B cell (primary cell): ENCODE results near the gene SNAP29. TPM values are rescaled to one million over a fixed set of nuclear protein-coding genes. Genes with fewer than 3 reads are reported as not detected.
A peak's percentile ranks its signal among the peaks of the same experiment; 100 is the strongest.

Source experiments
- ATAC-seq: fragments of 200-7000 bp; cut with Tn5 transposase; one replicate; pipeline ENCODE4 v1.10.0; 2021; ENCODE audit warnings: low read depth, mild to moderate bottlenecking, moderate number of reproducible peaks, moderate library complexity
- CTCF ChIA-PET: fragments of 350-600 bp; sonication (Branson Sonifier 250); formaldehyde crosslinking; loops from one replicate; lab custom pipeline; 2021; ENCODE audit warnings: antibody characterized with exemption, inconsistent platforms; lab: Charles Lee
- POLR2A ChIA-PET: fragments of 350-600 bp; sonication (Branson Sonifier 250); formaldehyde crosslinking; loops from one replicate; lab custom pipeline; 2021; ENCODE audit warnings: antibody characterized with exemption; lab: Charles Lee
- DNase-seq: peaks from one replicate; pipeline ENCODE4 v3.0.0; 2013
- H2AFZ ChIP-seq: 2 replicates; pipeline ENCODE4 v1.6.1; 2012; ENCODE audit warnings: mild to moderate bottlenecking, low read depth, low read length; ENCODE audit not compliant: insufficient read depth, poor library complexity, severe bottlenecking
- H3K27ac ChIP-seq, 2 donors: 1 replicate in 1 of 2; 2 replicates in 1 of 2; pipeline ENCODE4 v1.5.1; 2012 to 2013; ENCODE audit warnings: low read length in 2 of 2, mild to moderate bottlenecking in 2 of 2, moderate library complexity in 1 of 2
- H3K27me3 ChIP-seq, 4 experiments: fragments of 200-600 bp in 1 of 4; sonication (generic) in 1 of 4; replicated peaks in 1 of 4; 1 replicate in 2 of 4; 2 replicates in 2 of 4; pipeline versions ENCODE4 v1.6.1 to v1.7.0; 2013 to 2016; ENCODE audit warnings: low read length in 3 of 4, mild to moderate bottlenecking in 2 of 4, mixed read lengths in 1 of 4, moderate library complexity in 1 of 4; ENCODE audit not compliant: insufficient read depth in 4 of 4, control insufficient read depth in 3 of 4; ENCODE audit errors: control extremely low read depth in 1 of 4
- H3K36me3 ChIP-seq, 2 experiments: replicated peaks in 1 of 2; 1 replicate in 1 of 2; 2 replicates in 1 of 2; pipeline versions ENCODE4 v1.6.1 to v1.7.1; 2013; ENCODE audit warnings: low read length in 1 of 2; ENCODE audit not compliant: insufficient read depth in 2 of 2, control insufficient read depth in 1 of 2; ENCODE audit errors: control extremely low read depth in 1 of 2, extremely low read depth in 1 of 2
- H3K4me1 ChIP-seq, 2 donors: fragments of 200-600 bp in 1 of 2; sonication (generic) in 1 of 2; 1 replicate in 1 of 2; 2 replicates in 1 of 2; pipeline versions ENCODE4 v1.5.1 to v1.6.1; 2013 to 2017; ENCODE audit warnings: low read length in 2 of 2; ENCODE audit not compliant: control insufficient read depth in 2 of 2, insufficient read depth in 2 of 2
- H3K4me2 ChIP-seq: replicated peaks from 2 replicates; pipeline ENCODE3; 2012; ENCODE audit warnings: mild to moderate bottlenecking, low read depth, low read length; ENCODE audit not compliant: poor library complexity, severe bottlenecking
- H3K4me3 ChIP-seq, 5 experiments: fragments of 200-600 bp in 1 of 5; sonication (generic) in 1 of 5; 1 replicate in 3 of 5; 2 replicates in 2 of 5; pipeline versions ENCODE4 v1.5.1 to v1.7.0; 2011 to 2016; ENCODE audit warnings: low read length in 4 of 5, mild to moderate bottlenecking in 4 of 5, low read depth in 2 of 5, control low read depth in 1 of 5, moderate library complexity in 1 of 5; ENCODE audit not compliant: insufficient read depth in 1 of 5; ENCODE audit errors: control extremely low read depth in 1 of 5, extremely low read depth in 1 of 5
- H3K79me2 ChIP-seq: fragments of 200-600 bp; sonication (generic); one replicate; pipeline ENCODE4 v1.6.0; 2016; ENCODE audit warnings: low read length; ENCODE audit not compliant: control insufficient read depth, insufficient read depth
- H3K9ac ChIP-seq: fragments of 200-600 bp; sonication (generic); 2 replicates; pipeline ENCODE4 v1.6.1; 2017; ENCODE audit warnings: mild to moderate bottlenecking, low read length, moderate library complexity
- H3K9me3 ChIP-seq, 3 donors: one replicate each; pipeline versions ENCODE4 v1.6.1 to v1.7.1; 2013; ENCODE audit warnings: low read length in 2 of 3; ENCODE audit not compliant: control insufficient read depth in 2 of 3, insufficient read depth in 1 of 3; ENCODE audit errors: control extremely low read depth in 1 of 3
- H4K20me1 ChIP-seq: 2 replicates; pipeline ENCODE4 v1.6.0; 2012; ENCODE audit warnings: mild to moderate bottlenecking, low read length; ENCODE audit not compliant: insufficient read depth, control insufficient read depth, poor library complexity, severe bottlenecking
- H3K27ac Mint-ChIP-seq: one replicate; pipeline ENCODE4 v1.8.0; 2021; ENCODE audit warnings: mixed read lengths
- H3K27me3 Mint-ChIP-seq: one replicate; pipeline ENCODE4 v1.8.0; 2021; ENCODE audit warnings: mixed read lengths
- H3K4me1 Mint-ChIP-seq: one replicate; pipeline ENCODE4 v1.8.0; 2021; ENCODE audit warnings: mixed read lengths
- H3K4me3 Mint-ChIP-seq: one replicate; pipeline ENCODE4 v1.8.0; 2021; ENCODE audit warnings: mixed read lengths
- H3K9me3 Mint-ChIP-seq: one replicate; pipeline ENCODE4 v1.8.0; 2022; ENCODE audit warnings: mixed read lengths; ENCODE audit not compliant: insufficient read depth
- CTCF ChIP-seq: fragments of 200-600 bp; IDR thresholded peaks from one replicate; pipeline ENCODE4 v1.8.0; 2022; ENCODE audit warnings: antibody characterized with exemption, mild to moderate bottlenecking
- EZH2 ChIP-seq: IDR thresholded peaks from 2 replicates; pipeline ENCODE4 v1.6.1; 2012; ENCODE audit warnings: borderline replicate concordance, low read depth, mild to moderate bottlenecking, moderate library complexity, low read length; ENCODE audit not compliant: insufficient read depth, poor library complexity, severe bottlenecking
- WGBS: methylation state at CpG from one replicate; pipeline ENCODE4 v1.1.5; 2013; ENCODE audit warnings: missing lambda C conversion rate; ENCODE audit not compliant: insufficient coverage; 5-methylcytosine and 5-hydroxymethylcytosine counted together
- intact Hi-C: fragments of 100-400 bp; cut with micrococcal nuclease; formaldehyde crosslinking; loops from one replicate; pipeline ENCODE4 v1.10.0; 2022
- polyA plus RNA-seq: library from polyadenylated mRNA; depleted of rRNA; stranded (reverse); fragments of >200 nt; gene quantifications from 2 replicates; pipeline ENCODE4 v1.2.3, GENCODE V29; 2012
- total RNA-seq, 2 donors: library from RNA; stranded (reverse); fragments of 120-200 nt in 1 of 2; gene quantifications; 1 replicate in 1 of 2; 2 replicates in 1 of 2; pipeline versions ENCODE4 v1.2.3 to v1.2.4, GENCODE V29; 2013 to 2022

The SNAP29 gene
- total and polyA plus RNA-seq, 2 donors (not counting 1 experiment from before 2014, with no cell fraction given) = 13.4 to 17.4 TPM

- no peaks in the 10 kb centered on the region for H3K9me3 ChIP-seq
- H3K4me3 ChIP-seq = peak overlapping the region in 2 of 5 experiments; percentile 87 to 94
- H3K4me2 ChIP-seq = peak overlapping the region; percentile 85
- H3K27ac ChIP-seq = no peak overlapping the region
- H3K27me3 Mint-ChIP-seq = no peaks in the 10 kb centered on the region
- 75% methylated on average over 5 of the region's 7 CpGs for WGBS
- no peaks in the 10 kb centered on the region for H3K9me3 Mint-ChIP-seq
- peaks cover 59% of the 10 kb centered on the region for H3K4me1 Mint-ChIP-seq
- no peaks in the 10 kb centered on the region for H3K27me3 ChIP-seq
- CTCF ChIA-PET = interaction anchor here (1.2 kb wide), 1 partner anchor 73 kb away, joined by 3 read pairs; no protein-coding TSS in a partner anchor
- peaks cover 18 to 30% of the 10 kb centered on the region in 2 donors for H3K4me1 ChIP-seq
- no peak for DNase-seq
- H3K36me3 ChIP-seq = no peaks in the 10 kb centered on the region
- POLR2A ChIA-PET = no interaction called here
- peak overlapping the region; percentile 92 for H3K4me3 Mint-ChIP-seq
- H3K27ac Mint-ChIP-seq = peak overlapping the region; percentile 28
- TF ChIP-seq EZH2 (no peak), CTCF (no peak)
- ATAC-seq = no peak
- H2AFZ ChIP-seq = peak overlapping the region; percentile 88
- intact Hi-C loops = loop anchor here (5.0 to 10.0 kb wide), 3 partner anchors 465 to 880 kb away; partner anchors contain the start of genes RANBP1, TRMT2A, YPEL1 and ZNF74
- H3K79me2 ChIP-seq = peaks cover 96% of the 10 kb centered on the region
- H4K20me1 ChIP-seq = peaks cover 50% of the 10 kb centered on the region
- H3K9ac ChIP-seq = peak overlapping the region; percentile 78
These were observed 1.6 kb upstream of the SNAP29 start for GRCh38 chr22:20857247-20857643.

GRCh38 chr22:20857838-20858614 is 781 bp upstream of the SNAP29 start:
- WGBS = 1% methylated on average over 38 of the region's 38 CpGs
- Histone ChIP-seq H3K27me3 (no peaks in the 10 kb centered on the region), H2AFZ (peak overlapping the region; percentile 88), H3K9ac (peak overlapping the region; percentile 78), H3K79me2 (peaks cover 92% of the 10 kb centered on the region), H3K9me3 (no peaks in the 10 kb centered on the region), H3K27ac (peak overlapping the region; percentile 76 to 85), H3K4me1 (peaks cover 18 to 30% of the 10 kb centered on the region in 2 donors), H4K20me1 (peaks cover 42% of the 10 kb centered on the region), H3K4me2 (peak overlapping the region; percentile 85), H3K4me3 (peak overlapping the region; percentile 79 to 94 (median 87)), H3K36me3 (peaks cover 0 to 3% of the 10 kb centered on the region in 2 experiments)
- TF ChIP-seq EZH2 (no peak), CTCF (no peak)
- H3K27me3 Mint-ChIP-seq = no peaks in the 10 kb centered on the region
- DNase-seq (no peak), ATAC-seq (peak; percentile 41)
- H3K27ac Mint-ChIP-seq = peak overlapping the region; percentile 91
- H3K9me3 Mint-ChIP-seq = no peaks in the 10 kb centered on the region
- H3K4me3 Mint-ChIP-seq = peak overlapping the region; percentile 92
- POLR2A ChIA-PET = no interaction called here
- CTCF ChIA-PET = no interaction called here
- peaks cover 56% of the 10 kb centered on the region for H3K4me1 Mint-ChIP-seq
- intact Hi-C loops = loop anchor here (1.0 to 10.0 kb wide), 5 partner anchors 144 to 879 kb away; partner anchors contain the start of genes RANBP1, THAP7, TRMT2A and YPEL1
